ENCODE measurements around the gene HPX. TPM values are rescaled to one million over a fixed set of nuclear protein-coding genes. Genes with fewer than 3 reads are reported as not detected.

HPX gene
- polyA plus RNA-seq, 3 donors = 0.45 to 0.54 TPM; not detected in 1

- H3K27ac ChIP-seq (ENCODE audit: low read depth, low read length) = no peak overlapping the region
These were observed 13.3 kb downstream of the HPX start for GRCh38 chr11:6427516-6427915.

- 91 to 95% (median 94%) methylated on average over 3 of the region's 3 CpGs for WGBS, 3 donors
- no peak overlapping the region for H3K27ac ChIP-seq (ENCODE audit: low read depth, low read length)
These were observed 20.1 kb downstream of the HPX start for GRCh38 chr11:6420677-6421076.

DNA sequence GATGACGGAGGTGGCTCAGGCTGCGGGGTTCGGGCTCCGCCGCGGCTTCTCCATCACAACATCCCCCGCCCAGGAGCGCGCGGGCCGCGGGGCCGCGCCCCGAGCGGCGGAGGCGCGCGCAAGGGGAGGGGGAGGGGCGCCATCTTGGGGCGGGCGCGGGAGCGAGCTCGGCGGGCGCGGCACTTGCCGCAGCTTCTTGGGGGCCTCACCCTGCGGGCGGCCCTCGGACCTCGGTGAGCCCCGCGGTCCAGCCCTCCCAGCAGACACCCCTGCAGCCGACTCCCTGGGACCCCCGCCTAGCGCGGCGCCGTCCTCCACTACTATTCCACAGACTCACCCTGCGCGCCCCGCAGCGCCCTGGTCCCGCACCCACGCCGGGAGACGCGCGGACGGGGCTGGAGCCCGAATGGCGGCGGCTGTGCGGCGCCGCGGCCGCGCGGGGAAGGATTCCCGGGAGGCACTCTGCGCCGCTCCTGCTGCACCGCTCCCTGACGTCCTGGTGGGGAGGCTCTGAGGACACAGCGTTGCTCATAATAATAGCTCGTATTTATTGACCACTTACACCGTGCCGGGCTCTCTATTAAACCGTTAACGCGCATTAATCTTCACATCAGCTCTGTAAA is 21.7 kb downstream of the HPX start, which contains the start of gene APBB1:
Gene APBB1, minus strand, starts transcription at position 86 of the 623 bp plus-strand sequence. CDS start 7,747 bp downstream, outside the sequence.
- 0% methylated on average over 38 to 73 of the region's 75 CpGs for WGBS, 3 donors
- no peak within 1 kb of the TSS for H3K27ac ChIP-seq (ENCODE audit: low read depth, low read length)

- WGBS, 3 donors = 1 to 2% (median 1%) methylated on average over 31 to 38 of the region's 38 CpGs
- H3K27ac ChIP-seq (ENCODE audit: low read depth, low read length) = no peak overlapping the region
These were observed 22.2 kb downstream of the HPX start for GRCh38 chr11:6418557-6419008.

DNA sequence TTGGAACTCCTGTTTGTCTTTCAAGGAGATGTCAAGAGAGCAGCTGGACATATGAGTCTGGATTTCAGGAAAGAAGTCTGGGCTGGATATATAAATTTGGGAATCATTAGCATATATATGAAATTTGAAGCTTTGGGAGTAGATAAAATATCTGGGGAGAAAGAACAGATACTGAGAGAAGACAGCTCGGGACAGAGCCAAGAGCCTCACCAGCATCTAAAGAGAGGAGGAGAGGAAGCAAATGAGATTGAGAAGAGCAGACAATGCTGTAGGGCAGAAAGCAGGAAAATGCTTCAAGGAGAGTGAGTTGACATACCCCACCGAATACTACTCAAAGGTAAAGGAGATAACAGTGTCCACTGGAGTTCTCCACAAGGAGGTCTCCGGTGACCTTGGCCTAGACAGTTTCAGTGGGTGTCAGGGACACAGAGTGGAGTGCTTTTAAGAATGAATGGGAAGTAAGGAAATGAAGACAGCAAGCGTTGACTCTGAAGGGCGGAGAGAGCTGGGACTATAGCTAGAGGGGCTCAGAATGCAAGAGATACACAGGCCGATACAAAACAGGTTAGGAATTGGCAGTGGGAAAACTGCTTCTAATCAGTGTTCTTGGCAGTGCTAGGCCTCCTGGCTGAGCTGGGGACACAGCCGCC is 22.8 kb downstream of the HPX start:
- H3K27ac ChIP-seq (ENCODE audit: low read depth, low read length) = no peak overlapping the region
- 32 to 40% (median 36%) methylated on average over 7 of the region's 7 CpGs for WGBS, 3 donors

DNA sequence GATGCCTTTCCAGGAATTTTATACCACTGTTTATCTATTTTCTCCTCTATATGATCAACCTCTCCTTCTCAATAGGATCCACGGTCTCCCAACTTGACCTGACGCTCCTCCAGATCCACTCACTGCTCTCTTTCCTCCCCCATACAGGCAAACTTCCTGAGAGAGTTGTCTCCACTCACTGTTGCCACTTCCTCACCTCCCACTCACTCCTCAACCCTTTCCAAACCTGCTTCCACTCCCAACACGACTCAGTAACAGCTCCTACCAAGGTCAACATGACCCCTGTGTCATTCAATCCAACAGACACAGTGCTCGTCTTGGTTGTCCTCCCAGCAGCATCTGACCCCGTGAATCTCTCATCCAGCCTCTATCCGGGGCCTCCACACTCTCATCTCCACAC is 25.0 kb downstream of the HPX start:
- no peak overlapping the region for H3K27ac ChIP-seq (ENCODE audit: low read depth, low read length)
- 74 to 78% (median 76%) methylated on average over 6 of the region's 6 CpGs for WGBS, 3 donors

DNA sequence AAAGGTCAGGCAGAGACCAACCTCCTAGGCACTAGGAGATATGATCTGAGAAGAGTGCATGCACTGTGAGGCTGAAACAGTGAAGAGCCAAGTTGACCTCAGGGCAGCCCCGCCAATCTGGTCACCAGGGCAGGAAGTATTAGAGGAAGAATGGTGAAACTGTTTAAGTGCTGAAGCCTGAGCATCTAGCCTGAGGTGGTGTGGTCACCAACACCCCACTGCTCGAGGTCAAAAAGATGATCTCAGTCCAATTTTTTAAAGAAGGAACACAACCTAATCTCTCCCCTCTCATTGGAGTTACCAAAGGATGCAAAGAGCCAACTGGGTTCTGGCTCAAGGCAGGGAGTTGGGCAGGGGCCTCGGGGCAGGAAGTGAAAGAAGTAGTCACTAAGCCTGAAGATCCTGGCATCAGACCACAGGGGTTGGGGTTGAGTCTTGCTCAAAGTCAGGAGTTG is 25.9 kb downstream of the HPX start:
- WGBS, 3 donors = 48 to 88% (median 57%) methylated on average over 3 of the region's 3 CpGs
- H3K27ac ChIP-seq (ENCODE audit: low read depth, low read length) = no peak overlapping the region

DNA sequence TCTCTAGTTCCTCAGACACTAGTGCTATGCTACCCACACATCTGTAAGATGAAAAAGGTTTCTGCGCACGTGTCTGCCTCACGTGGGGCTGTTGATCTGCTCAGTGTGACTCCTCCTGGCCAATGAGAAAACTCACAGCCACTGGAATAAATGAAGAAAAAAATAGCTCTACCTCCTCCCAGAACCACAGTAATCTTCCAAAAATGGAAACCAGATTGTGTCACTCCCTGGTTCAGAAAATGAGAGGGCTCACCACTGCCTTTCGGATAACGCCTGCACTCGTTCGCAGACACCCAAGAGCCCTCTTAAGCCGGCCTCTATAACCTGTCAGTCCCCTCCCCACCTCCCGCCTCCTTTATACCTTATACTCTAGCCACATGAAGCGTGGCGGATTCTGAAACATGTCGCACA is 27.0 kb downstream of the HPX start:
- 83 to 90% (median 87%) methylated on average over 12 of the region's 12 CpGs for WGBS, 3 donors

GRCh38 chr11:6411594-6412031 is 29.2 kb downstream of the HPX start:
- 84 to 93% (median 92%) methylated on average over 10 of the region's 10 CpGs for WGBS, 3 donors

More for the DNA sequence above, 27.0 kb downstream of the HPX start:
- no peak overlapping the region for H3K27ac ChIP-seq (ENCODE audit: low read depth, low read length)

GRCh38 chr11:6410695-6411430 is 29.9 kb downstream of the HPX start:
- H3K27ac ChIP-seq (ENCODE audit: low read depth, low read length) = no peak overlapping the region
- 93 to 98% (median 94%) methylated on average over 20 to 23 of the region's 23 CpGs for WGBS, 3 donors

More at GRCh38 chr11:6411594-6412031, 29.2 kb downstream of the HPX start:
- H3K27ac ChIP-seq (ENCODE audit: low read depth, low read length) = no peak overlapping the region

DNA sequence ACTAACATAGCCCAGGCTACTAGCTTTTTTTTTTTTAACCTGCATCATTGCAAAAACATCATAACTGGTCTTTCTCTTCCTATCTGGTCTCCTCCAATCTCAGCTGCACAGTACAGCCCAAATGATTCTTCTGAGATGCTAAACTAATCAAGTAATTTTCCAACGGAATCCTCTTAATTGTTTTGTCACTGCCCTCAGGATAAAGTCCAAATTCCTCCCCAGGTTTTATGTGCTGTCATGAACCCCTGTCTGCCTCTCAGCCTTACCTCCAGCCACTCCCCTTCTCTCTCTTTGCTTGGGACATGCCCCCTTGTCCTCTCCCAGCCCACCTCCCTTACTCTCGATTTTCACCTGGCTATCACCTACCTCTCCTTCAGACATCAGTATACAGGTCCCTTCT is 34.4 kb downstream of the HPX start:
- WGBS, 3 donors = 40 to 57% (median 48%) methylated on average over 2 of the region's 2 CpGs
- no peak overlapping the region for H3K27ac ChIP-seq (ENCODE audit: low read depth, low read length)

GRCh38 chr11:6405846-6406245 is 34.9 kb downstream of the HPX start:
- H3K27ac ChIP-seq (ENCODE audit: low read depth, low read length) = no peak overlapping the region
- 92 to 94% (median 93%) methylated on average over 6 of the region's 6 CpGs for WGBS, 3 donors

DNA sequence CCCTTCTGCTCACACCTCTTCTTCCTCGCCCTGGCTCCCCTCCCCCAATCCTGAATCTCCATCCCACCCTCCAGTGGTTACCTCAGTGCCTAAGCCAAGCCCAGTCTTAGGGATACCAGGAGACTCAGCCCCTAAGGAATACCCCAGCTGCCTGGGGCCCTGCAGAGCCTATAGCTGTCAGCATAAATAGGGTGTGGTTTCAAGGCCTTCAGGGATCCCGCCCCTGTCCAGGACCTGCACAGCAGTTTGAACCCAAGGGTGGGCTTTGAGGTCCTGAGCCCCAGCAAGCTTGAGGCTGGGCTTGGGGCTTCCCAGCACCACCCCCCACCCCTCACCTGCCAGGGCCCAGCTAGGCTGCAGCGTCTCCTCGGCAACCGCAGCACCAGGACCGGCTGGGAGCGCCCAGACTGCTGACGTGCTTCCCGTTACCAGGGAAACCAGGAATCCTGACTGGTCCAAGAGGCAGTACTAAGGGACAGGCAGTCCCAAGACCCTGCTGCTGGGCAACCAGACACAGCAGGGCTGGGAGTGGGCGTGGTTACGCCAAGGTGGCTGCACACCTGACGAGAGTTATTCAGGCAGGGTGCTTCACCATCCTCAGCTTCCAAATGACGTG is 35.6 kb downstream of the HPX start:
- no peak overlapping the region for H3K27ac ChIP-seq (ENCODE audit: low read depth, low read length)
- WGBS, 3 donors = 79 to 89% (median 87%) methylated on average over 12 to 13 of the region's 13 CpGs

- WGBS, 3 donors = 71 to 83% (median 78%) methylated on average over 16 of the region's 16 CpGs
- no peak overlapping the region for H3K27ac ChIP-seq (ENCODE audit: low read depth, low read length)
These were observed 36.3 kb downstream of the HPX start for GRCh38 chr11:6404342-6405051.

GRCh38 chr11:6403539-6403938 is 37.2 kb downstream of the HPX start:
- no peak overlapping the region for H3K27ac ChIP-seq (ENCODE audit: low read depth, low read length)
- 84 to 95% (median 91%) methylated on average over 8 of the region's 8 CpGs for WGBS, 3 donors

- 59 to 84% (median 69%) methylated on average over 7 of the region's 7 CpGs for WGBS, 3 donors
- no peak overlapping the region for H3K27ac ChIP-seq (ENCODE audit: low read depth, low read length)
These were observed 38.2 kb downstream of the HPX start for GRCh38 chr11:6402561-6402981.

DNA sequence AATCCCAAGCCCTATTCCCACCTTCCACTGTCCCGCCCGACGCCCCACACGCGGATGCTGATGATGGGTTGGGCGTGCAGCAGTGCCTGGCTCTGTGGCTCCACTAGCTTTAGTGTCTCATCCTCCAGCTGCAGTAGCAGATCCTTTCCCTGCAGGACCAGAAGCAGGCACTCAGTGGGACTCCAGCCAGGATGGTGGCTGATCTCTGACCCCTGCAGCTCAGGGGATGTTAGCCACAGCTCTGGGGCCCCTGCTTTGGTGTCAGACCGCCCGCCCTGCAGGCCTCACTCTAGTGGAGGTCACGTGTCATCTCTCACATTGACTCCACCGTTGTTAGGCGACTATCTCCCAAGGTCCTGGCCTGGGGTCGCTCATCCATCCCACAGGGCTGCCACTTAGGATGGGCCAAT is 38.7 kb downstream of the HPX start:
- WGBS, 3 donors = 81 to 89% (median 86%) methylated on average over 12 of the region's 12 CpGs
- no peak overlapping the region for H3K27ac ChIP-seq (ENCODE audit: low read depth, low read length)

DNA sequence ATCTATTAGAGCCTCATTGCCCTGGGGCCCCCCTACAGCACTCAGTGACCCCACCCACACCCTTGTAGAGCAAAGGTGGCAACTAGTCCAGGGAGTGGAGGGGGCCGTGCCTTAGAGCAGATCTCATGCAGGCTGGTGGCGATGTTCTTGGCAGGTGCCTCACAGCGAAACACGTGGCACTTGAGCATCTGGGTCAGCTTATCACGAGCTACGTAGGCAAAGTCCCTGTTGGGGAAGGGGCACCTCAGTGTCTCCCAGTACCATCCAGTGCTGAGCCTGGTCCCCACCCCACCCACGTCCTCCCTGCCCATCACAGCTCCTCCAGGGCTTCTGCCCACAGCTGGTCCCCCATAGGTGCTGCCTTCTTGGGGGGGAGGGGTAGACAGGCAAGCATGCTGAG is 39.3 kb downstream of the HPX start:
- H3K27ac ChIP-seq (ENCODE audit: low read depth, low read length) = no peak overlapping the region
- WGBS, 3 donors = 94 to 100% (median 95%) methylated on average over 7 of the region's 7 CpGs
